ENCODE measurements around the gene DDX24. TPM values are rescaled to one million over a fixed set of nuclear protein-coding genes. Genes with fewer than 3 reads are reported as not detected.

DDX24 gene
- total RNA-seq, 1 donor from 2014 or later: 163 TPM

DNA sequence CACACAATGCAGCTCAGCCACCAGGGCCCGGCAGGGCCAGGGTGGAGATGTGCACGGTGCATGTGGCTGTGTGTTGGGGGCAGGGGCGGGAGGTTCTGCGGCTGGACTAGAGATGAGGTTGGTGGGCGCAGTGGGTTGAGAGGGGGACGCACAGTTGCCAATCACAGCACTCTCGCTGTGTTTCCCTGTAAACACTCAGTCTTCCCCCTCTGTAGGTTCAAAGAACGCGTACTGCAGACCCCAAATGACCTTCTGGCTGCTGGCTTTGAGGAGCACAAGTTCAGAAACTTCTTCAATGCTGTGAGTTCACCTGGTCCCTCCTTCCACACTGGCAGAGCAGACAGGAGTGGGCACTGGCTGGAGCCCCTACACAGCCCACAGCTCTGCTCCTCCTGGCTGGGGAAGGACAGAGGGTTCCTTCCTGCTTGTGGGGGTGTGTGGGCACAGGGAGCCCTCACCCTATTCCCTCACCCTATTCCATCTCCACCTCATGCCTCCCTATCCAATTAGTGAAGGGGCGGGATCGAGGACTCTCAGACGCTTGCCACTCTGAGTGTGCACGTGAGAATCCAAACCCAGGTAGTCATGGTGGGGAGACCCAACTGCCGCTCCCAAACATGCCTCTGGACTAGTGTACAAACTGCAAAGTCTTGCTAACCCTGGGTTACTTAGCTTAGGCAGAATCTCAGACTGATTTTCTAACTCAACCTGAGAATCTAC is 37.1 kb downstream of the DDX24 start:
- TF ChIP-seq, protein P1, sequence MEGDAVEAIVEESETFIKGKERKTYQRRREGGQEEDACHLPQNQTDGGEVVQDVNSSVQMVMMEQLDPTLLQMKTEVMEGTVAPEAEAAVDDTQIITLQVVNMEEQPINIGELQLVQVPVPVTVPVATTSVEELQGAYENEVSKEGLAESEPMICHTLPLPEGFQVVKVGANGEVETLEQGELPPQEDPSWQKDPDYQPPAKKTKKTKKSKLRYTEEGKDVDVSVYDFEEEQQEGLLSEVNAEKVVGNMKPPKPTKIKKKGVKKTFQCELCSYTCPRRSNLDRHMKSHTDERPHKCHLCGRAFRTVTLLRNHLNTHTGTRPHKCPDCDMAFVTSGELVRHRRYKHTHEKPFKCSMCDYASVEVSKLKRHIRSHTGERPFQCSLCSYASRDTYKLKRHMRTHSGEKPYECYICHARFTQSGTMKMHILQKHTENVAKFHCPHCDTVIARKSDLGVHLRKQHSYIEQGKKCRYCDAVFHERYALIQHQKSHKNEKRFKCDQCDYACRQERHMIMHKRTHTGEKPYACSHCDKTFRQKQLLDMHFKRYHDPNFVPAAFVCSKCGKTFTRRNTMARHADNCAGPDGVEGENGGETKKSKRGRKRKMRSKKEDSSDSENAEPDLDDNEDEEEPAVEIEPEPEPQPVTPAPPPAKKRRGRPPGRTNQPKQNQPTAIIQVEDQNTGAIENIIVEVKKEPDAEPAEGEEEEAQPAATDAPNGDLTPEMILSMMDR (IDR thresholded peaks at IDR 0.05): no peak
- no peak for DNase-seq
- ATAC-seq: no peak
- intact Hi-C loops (cut with DNase I): no loop called here
- Histone ChIP-seq H3K4me3 (no peak overlapping the region), H3K36me3 (peaks cover 44% of the 10 kb centered on the region), H3K27ac (no peak overlapping the region), H3K4me1 (peaks cover 15% of the 10 kb centered on the region), H3K9me3 (no peaks in the 10 kb centered on the region), H3K27me3 (ENCODE audit: low read depth) (no peaks in the 10 kb centered on the region)

DNA sequence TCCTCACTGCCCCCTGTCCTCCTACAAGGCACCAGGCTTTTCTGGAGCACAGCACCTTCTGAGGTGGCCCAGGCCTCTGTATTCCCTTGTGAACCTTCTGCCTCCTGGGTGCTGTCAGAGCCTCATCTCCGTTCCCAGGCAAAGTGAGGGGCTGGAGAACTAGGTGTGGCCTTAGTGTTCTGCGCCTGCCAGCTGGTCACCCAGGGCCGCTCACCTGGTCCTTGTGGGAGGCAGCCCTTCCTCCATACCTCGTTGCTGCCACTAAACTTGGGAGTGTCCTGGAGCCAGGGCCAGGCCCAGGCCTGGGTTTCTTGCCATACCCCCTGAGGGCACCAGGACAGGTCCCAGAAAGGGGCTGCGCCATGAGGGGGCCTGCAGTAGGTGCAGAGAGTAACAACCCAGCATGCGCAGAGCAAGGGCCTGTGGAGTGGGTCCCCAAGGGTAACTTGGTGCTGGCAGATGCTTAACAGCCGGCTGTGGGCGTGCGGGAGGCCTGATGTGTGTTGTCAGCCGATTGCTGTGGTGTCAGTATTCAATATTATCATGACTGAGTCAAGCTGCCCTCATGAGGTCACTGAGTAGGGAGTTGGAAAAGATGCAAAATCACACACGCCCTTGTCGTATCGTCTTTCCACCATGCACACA is 37.8 kb downstream of the DDX24 start:
- Histone ChIP-seq H3K36me3 (peaks cover 37% of the 10 kb centered on the region), H3K4me3 (no peak overlapping the region), H3K9me3 (no peaks in the 10 kb centered on the region), H3K27ac (no peak overlapping the region), H3K4me1 (peaks cover 15% of the 10 kb centered on the region), H3K27me3 (ENCODE audit: low read depth) (no peaks in the 10 kb centered on the region)
- intact Hi-C loops (cut with DNase I): no loop called here
- DNase-seq (no peak), ATAC-seq (no peak)
- TF ChIP-seq, protein P1 (IDR thresholded peaks at IDR 0.05): no peak

DNA sequence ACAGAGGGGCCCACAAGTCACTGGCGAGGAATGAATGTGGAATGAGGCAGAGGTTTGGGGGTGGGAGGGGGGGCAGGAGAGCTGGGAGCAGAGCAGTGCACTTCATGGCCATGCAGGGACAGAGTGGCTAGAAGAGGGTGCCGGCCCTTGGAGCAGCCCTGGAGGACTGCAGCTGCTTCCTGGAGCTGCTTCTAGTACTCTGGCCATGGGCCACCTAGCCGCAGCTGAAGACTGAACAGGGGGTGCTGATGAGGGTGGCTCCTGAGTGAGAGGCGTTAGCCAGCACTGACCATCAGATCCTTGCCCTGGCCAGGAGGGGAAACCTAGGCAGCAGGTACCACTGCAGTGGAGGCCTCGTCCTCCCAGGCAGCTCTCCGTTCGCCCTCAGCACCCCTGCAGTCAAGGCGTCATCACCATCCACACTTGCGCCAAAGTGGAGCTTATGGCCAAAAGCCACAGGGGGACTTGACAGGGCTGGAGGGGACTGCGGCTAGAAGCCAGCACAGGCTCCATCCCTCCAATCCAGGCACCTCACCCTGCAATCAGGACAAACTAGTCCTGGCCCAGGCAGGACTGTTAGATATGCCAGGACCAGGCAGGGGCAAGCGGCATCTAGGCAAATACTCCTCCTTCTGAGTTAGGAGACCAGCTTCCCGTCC is 38.4 kb downstream of the DDX24 start:
- H3K36me3 ChIP-seq: peaks cover 30% of the 10 kb centered on the region
- intact Hi-C loops (cut with DNase I): no loop called here
- ATAC-seq (peak; percentile 13 to 29), DNase-seq (no peak)
- no peaks in the 10 kb centered on the region for H3K27me3 ChIP-seq (ENCODE audit: low read depth)
- no peak overlapping the region for H3K4me3 ChIP-seq
- peaks cover 15% of the 10 kb centered on the region for H3K4me1 ChIP-seq
- no peaks in the 10 kb centered on the region for H3K9me3 ChIP-seq
- H3K27ac ChIP-seq: no peak overlapping the region
- TF ChIP-seq, protein P1 (IDR thresholded peaks at IDR 0.05): no peak

DNA sequence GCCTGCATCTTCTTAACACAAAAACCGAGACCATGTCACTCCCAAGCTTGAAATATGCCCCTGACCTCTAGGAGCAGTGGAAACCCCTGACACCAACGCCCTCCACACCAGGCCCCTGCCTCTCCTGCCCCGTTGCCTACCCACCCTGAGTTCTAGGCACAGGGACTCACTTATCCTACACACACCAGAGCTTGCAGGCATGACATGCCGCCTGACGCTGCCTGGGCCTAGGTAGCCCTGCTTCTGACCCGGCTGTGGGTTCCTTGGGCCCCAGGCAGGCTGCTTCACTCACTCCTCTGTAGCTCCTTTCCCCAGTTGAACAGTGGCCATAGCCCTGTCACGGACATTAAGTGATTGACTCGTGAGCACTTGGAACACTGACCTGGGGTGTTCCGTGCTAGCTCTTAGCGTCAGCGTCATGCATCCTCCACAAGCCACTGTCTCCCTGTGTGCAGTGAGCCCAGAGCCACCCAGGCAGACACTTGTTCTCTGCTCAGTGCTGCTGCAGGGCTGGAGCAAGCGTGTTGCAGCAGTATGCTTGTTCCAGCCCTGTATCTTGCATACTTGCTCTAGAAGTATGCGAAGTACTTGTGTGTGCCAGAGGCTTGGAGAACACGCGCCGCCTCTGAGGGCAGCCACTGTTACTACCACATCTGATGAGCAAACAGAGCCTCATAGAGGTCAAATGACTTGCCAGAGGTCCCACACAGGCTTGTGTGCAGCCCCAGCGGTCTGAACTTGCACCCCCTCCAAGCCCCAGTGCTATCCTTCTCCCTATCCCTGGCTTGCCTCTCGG is 39.3 kb downstream of the DDX24 start:
- Histone ChIP-seq H3K27ac (no peak overlapping the region), H3K9me3 (no peaks in the 10 kb centered on the region)

DNA sequence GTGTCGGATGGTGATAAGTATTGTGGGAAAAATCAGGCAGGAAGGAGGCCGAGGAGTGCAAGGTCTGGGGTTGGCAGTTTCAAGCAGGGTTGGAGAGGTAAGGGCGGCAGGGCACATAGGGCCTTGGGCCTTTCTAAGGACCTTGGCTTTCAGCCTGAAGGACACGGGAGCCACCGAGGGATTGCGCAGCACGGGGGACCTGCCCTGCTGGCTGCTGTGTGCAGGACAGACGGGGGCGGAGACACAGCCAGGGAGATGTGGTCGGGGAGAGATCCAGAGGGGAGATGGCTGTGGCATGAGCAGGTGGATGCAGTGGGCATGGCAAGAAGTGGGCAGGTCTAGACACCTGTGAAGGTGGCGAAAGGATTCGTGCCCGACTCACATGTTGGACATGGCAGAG is 40.2 kb downstream of the DDX24 start:
- Histone ChIP-seq H3K27ac (no peak overlapping the region), H3K36me3 (peaks cover 13% of the 10 kb centered on the region)
- TF ChIP-seq, protein P1 (IDR thresholded peaks at IDR 0.05): no peak

More for the DNA sequence above, 39.3 kb downstream of the DDX24 start:
- Histone ChIP-seq H3K4me1 (peaks cover 15% of the 10 kb centered on the region), H3K27me3 (ENCODE audit: low read depth) (no peaks in the 10 kb centered on the region), H3K4me3 (no peak overlapping the region), H3K36me3 (peaks cover 22% of the 10 kb centered on the region)
- ATAC-seq (peak; percentile 72 to 88), DNase-seq (peak; percentile 72)
- intact Hi-C loops (cut with DNase I): no loop called here
- TF ChIP-seq, protein P1 (IDR thresholded peaks at IDR 0.05): no peak

More for the DNA sequence above, 40.2 kb downstream of the DDX24 start:
- Histone ChIP-seq H3K4me1 (peaks cover 15% of the 10 kb centered on the region), H3K4me3 (no peak overlapping the region), H3K9me3 (no peaks in the 10 kb centered on the region), H3K27me3 (ENCODE audit: low read depth) (no peaks in the 10 kb centered on the region)
- ATAC-seq (no peak), DNase-seq (no peak)
- intact Hi-C loops (cut with DNase I): no loop called here
